Neural crest cell (in vitro differentiated cells): Measurements from ENCODE around the gene MICU2. TPM values are rescaled to one million over a fixed set of nuclear protein-coding genes. Genes with fewer than 3 reads are reported as not detected.
A peak's percentile ranks its signal among the peaks of the same experiment; 100 is the strongest.

ENCODE experiments used
- DNase-seq: peaks from one replicate; pipeline ENCODE4 v3.0.0; 2021; ENCODE audit warnings: low read depth, mixed read lengths, low spot score
- H3K27ac Mint-ChIP-seq: one replicate; pipeline ENCODE4 v1.8.0; 2021; ENCODE audit warnings: mild to moderate bottlenecking, mixed read lengths; ENCODE audit not compliant: unreplicated experiment
- H3K27me3 Mint-ChIP-seq: 2 replicates; pipeline ENCODE4 v1.8.0; 2021; ENCODE audit warnings: low read depth, mild to moderate bottlenecking, mixed read lengths
- H3K36me3 Mint-ChIP-seq: 2 replicates; pipeline ENCODE4 v1.8.0; 2021; ENCODE audit warnings: low read depth, mild to moderate bottlenecking, mixed read lengths
- H3K4me1 Mint-ChIP-seq: 2 replicates; pipeline ENCODE4 v1.8.0; 2021; ENCODE audit warnings: mixed read lengths
- H3K4me3 Mint-ChIP-seq: one replicate; pipeline ENCODE4 v1.8.0; 2021; ENCODE audit warnings: mild to moderate bottlenecking, mixed read lengths
- H3K9me3 Mint-ChIP-seq: 2 replicates; pipeline ENCODE4 v1.8.0; 2021; ENCODE audit warnings: mixed read lengths
- CTCF ChIP-seq: fragments of 200-600 bp; sonication (generic); conservative IDR thresholded peaks from 2 replicates; pipeline ENCODE4 v1.5.0; 2021; ENCODE audit warnings: antibody characterized with exemption, mild to moderate bottlenecking
- total RNA-seq: library from RNA; stranded (reverse); gene quantifications from 2 replicates; pipeline ENCODE4 v1.2.1, GENCODE V29; 2021

MICU2 gene
- total RNA-seq, 1 donor from 2014 or later: 34.1 TPM

GRCh38 chr13:21583478-21583877 lies 20.5 kb downstream of the MICU2 start:
- Mint-ChIP-seq H3K27ac (no peak overlapping the region), H3K9me3 (peaks cover 1% of the 10 kb centered on the region), H3K27me3 (no peaks in the 10 kb centered on the region), H3K4me3 (no peak overlapping the region), H3K36me3 (peaks cover 17% of the 10 kb centered on the region), H3K4me1 (no peaks in the 10 kb centered on the region)
- no peak for DNase-seq
- no peak for TF ChIP-seq CTCF

GRCh38 chr13:21580736-21581135 lies 23.2 kb downstream of the MICU2 start:
- Mint-ChIP-seq H3K4me3 (no peak overlapping the region), H3K27ac (no peak overlapping the region), H3K9me3 (no peaks in the 10 kb centered on the region), H3K36me3 (peaks cover 17% of the 10 kb centered on the region), H3K27me3 (no peaks in the 10 kb centered on the region), H3K4me1 (no peaks in the 10 kb centered on the region)
- TF ChIP-seq CTCF: no peak
- DNase-seq: no peak

GRCh38 chr13:21579754-21580316 lies 24.1 kb downstream of the MICU2 start:
- Mint-ChIP-seq H3K4me3 (no peak overlapping the region), H3K4me1 (no peaks in the 10 kb centered on the region), H3K9me3 (no peaks in the 10 kb centered on the region), H3K27ac (no peak overlapping the region), H3K36me3 (peaks cover 13% of the 10 kb centered on the region), H3K27me3 (no peaks in the 10 kb centered on the region)
- TF ChIP-seq CTCF: no peak
- DNase-seq: no peak

GRCh38 chr13:21578748-21579147 lies 25.2 kb downstream of the MICU2 start:
- Mint-ChIP-seq H3K9me3 (no peaks in the 10 kb centered on the region), H3K36me3 (peaks cover 13% of the 10 kb centered on the region), H3K4me3 (no peak overlapping the region), H3K4me1 (peaks cover 2% of the 10 kb centered on the region), H3K27me3 (no peaks in the 10 kb centered on the region), H3K27ac (no peak overlapping the region)
- TF ChIP-seq CTCF: no peak
- no peak for DNase-seq

- TF ChIP-seq CTCF: no peak
- Mint-ChIP-seq H3K36me3 (peaks cover 3% of the 10 kb centered on the region), H3K27me3 (no peaks in the 10 kb centered on the region), H3K9me3 (no peaks in the 10 kb centered on the region), H3K4me1 (peaks cover 3% of the 10 kb centered on the region), H3K4me3 (no peak overlapping the region), H3K27ac (peak overlapping the region; percentile 67)
- DNase-seq: no peak
Observed at GRCh38 chr13:21576426-21576825, 27.5 kb downstream of the MICU2 start.
